GM12801 (cell line): ENCODE measurements around the gene NUP214.

Experiments
- TF ChIP-seq, protein P1 (sequence below): IDR thresholded peaks from one replicate; pipeline ENCODE4 v1.5.1; 2011; ENCODE audit warnings: control low read depth; ENCODE audit not compliant: insufficient read length; ENCODE audit errors: extremely low read depth

The NUP214 gene

GRCh38 chr9:131160416-131161112, 35.2 kb downstream of the NUP214 start:
- TF ChIP-seq, protein P1, sequence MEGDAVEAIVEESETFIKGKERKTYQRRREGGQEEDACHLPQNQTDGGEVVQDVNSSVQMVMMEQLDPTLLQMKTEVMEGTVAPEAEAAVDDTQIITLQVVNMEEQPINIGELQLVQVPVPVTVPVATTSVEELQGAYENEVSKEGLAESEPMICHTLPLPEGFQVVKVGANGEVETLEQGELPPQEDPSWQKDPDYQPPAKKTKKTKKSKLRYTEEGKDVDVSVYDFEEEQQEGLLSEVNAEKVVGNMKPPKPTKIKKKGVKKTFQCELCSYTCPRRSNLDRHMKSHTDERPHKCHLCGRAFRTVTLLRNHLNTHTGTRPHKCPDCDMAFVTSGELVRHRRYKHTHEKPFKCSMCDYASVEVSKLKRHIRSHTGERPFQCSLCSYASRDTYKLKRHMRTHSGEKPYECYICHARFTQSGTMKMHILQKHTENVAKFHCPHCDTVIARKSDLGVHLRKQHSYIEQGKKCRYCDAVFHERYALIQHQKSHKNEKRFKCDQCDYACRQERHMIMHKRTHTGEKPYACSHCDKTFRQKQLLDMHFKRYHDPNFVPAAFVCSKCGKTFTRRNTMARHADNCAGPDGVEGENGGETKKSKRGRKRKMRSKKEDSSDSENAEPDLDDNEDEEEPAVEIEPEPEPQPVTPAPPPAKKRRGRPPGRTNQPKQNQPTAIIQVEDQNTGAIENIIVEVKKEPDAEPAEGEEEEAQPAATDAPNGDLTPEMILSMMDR: no peak

DNA sequence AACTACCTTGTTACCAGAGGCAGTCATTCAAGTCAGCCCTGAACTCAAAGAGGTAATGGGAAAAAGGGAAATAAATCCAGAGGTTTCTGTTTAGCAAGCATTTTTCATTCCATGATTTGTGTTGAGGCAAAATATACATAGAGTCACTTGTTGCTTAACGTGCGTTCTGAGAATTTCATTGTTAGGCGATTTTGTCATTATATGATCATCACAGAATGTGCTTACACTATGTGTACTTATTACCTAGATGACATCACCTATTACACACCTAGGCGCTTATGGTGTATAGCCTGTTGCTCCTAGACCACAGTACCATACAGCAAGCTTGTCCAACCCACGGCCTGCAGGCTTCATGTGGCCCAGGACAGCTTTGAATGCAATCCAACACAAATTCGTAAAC, 36.2 kb downstream of the NUP214 start:
- TF ChIP-seq, protein P1: no peak

GRCh38 chr9:131162886-131163285, 37.5 kb downstream of the NUP214 start:
- TF ChIP-seq, protein P1: no peak

- TF ChIP-seq, protein P1: no peak
Observed at GRCh38 chr9:131165523-131165922, 40.1 kb downstream of the NUP214 start.

GRCh38 chr9:131167146-131167692, 41.8 kb downstream of the NUP214 start:
- TF ChIP-seq, protein P1: no peak

GRCh38 chr9:131167936-131168335, 42.5 kb downstream of the NUP214 start:
- TF ChIP-seq, protein P1: no peak

GRCh38 chr9:131169563-131170240, 44.3 kb downstream of the NUP214 start:
- TF ChIP-seq, protein P1: no peak
